ENCODE results near the gene B3GNT7.
"Not testable (repeated sequence)": the region's sequence is repeated elsewhere in the genome, so short reads cannot be mapped to it uniquely, and the experiment has no call there.

The B3GNT7 gene

GRCh38 chr2:231367178-231367577 lies 28.3 kb upstream of the B3GNT7 start:
- DNase-seq (ENCODE audit: low spot score) = no peak

GRCh38 chr2:231369580-231370428 lies 25.7 kb upstream of the B3GNT7 start:
- DNase-seq (ENCODE audit: low spot score) = no peak

- DNase-seq (ENCODE audit: low spot score) = no peak
Measured at GRCh38 chr2:231370429-231370748, 25.1 kb upstream of the B3GNT7 start.

- no peak for DNase-seq (ENCODE audit: low spot score)
Measured at GRCh38 chr2:231370749-231371429, 24.6 kb upstream of the B3GNT7 start.

- no peak for DNase-seq (ENCODE audit: low spot score)
Measured at GRCh38 chr2:231371430-231372054, 24.0 kb upstream of the B3GNT7 start.

- no peak for DNase-seq (ENCODE audit: low spot score)
Measured at GRCh38 chr2:231372326-231372725, 23.2 kb upstream of the B3GNT7 start.

- no peak for DNase-seq (ENCODE audit: low spot score)
Measured at GRCh38 chr2:231373184-231373583, 22.3 kb upstream of the B3GNT7 start.

- no peak for DNase-seq (ENCODE audit: low spot score)
Measured at GRCh38 chr2:231373786-231374349, 21.6 kb upstream of the B3GNT7 start.

GRCh38 chr2:231374771-231375170 lies 20.7 kb upstream of the B3GNT7 start:
- DNase-seq (ENCODE audit: low spot score) = no peak

GRCh38 chr2:231375994-231376615 lies 19.4 kb upstream of the B3GNT7 start:
- not testable (repeated sequence) for DNase-seq (ENCODE audit: low spot score)

GRCh38 chr2:231376857-231377256 lies 18.7 kb upstream of the B3GNT7 start:
- DNase-seq (ENCODE audit: low spot score) = no peak

GRCh38 chr2:231378026-231378722 lies 17.3 kb upstream of the B3GNT7 start:
- no peak for DNase-seq (ENCODE audit: low spot score)

- DNase-seq (ENCODE audit: low spot score) = no peak
Measured at GRCh38 chr2:231379266-231380215, 16.0 kb upstream of the B3GNT7 start.

GRCh38 chr2:231380307-231380706 lies 15.2 kb upstream of the B3GNT7 start:
- DNase-seq (ENCODE audit: low spot score) = no peak

- no peak for DNase-seq (ENCODE audit: low spot score)
Measured at GRCh38 chr2:231380991-231381847, 14.3 kb upstream of the B3GNT7 start.

- DNase-seq (ENCODE audit: low spot score) = no peak
Measured at GRCh38 chr2:231382116-231382515, 13.4 kb upstream of the B3GNT7 start.

GRCh38 chr2:231383416-231384108 lies 11.9 kb upstream of the B3GNT7 start:
- no peak for DNase-seq (ENCODE audit: low spot score)

- DNase-seq (ENCODE audit: low spot score) = no peak
Measured at GRCh38 chr2:231384109-231384435, 11.4 kb upstream of the B3GNT7 start.

- no peak for DNase-seq (ENCODE audit: low spot score)
Measured at GRCh38 chr2:231384970-231385369, 10.5 kb upstream of the B3GNT7 start.
